Right lung (tissue), 5 donors: ENCODE measurements around the gene EEPD1. TPM values are rescaled to one million over a fixed set of nuclear protein-coding genes. Genes with fewer than 3 reads are reported as not detected.
"Not testable (repeated sequence)": the region's sequence is repeated elsewhere in the genome, so short reads cannot be mapped to it uniquely, and the experiment has no call there.

ENCODE experiments used
- DNase-seq, 2 donors: peaks; one replicate each; pipeline ENCODE4 v3.0.0-alpha.2; 2013
- polyA plus RNA-seq, 5 donors: library from polyadenylated mRNA; unstranded; fragments of 120-200 nt; gene quantifications; one replicate each; pipeline versions ENCODE4 v1.2.1 to v1.2.3, GENCODE V29; 2013; ENCODE audit warnings: inconsistent platforms in 1 of 5, low replicate concordance in 1 of 5; ENCODE audit not compliant: insufficient read length in 5 of 5, insufficient read depth in 1 of 5

The EEPD1 gene
- polyA plus RNA-seq, 5 donors: 13.8 to 19.5 (median 18.0) TPM

GRCh38 chr7:36317276-36317675 lies 164.2 kb downstream of the EEPD1 start:
- no peak for DNase-seq

GRCh38 chr7:36318116-36318515 lies 165.1 kb downstream of the EEPD1 start:
- no peak for DNase-seq

- not testable (repeated sequence) for DNase-seq
These were observed 168.2 kb downstream of the EEPD1 start for GRCh38 chr7:36321284-36321683.

- DNase-seq: no peak
These were observed 183.3 kb downstream of the EEPD1 start for GRCh38 chr7:36336390-36336789.

GRCh38 chr7:36338256-36338655 lies 185.2 kb downstream of the EEPD1 start:
- DNase-seq: no peak

- no peak for DNase-seq
These were observed 190.5 kb downstream of the EEPD1 start for GRCh38 chr7:36343548-36343947.

GRCh38 chr7:36344622-36345021 lies 191.6 kb downstream of the EEPD1 start:
- no peak for DNase-seq

- DNase-seq: no peak
These were observed 193.3 kb downstream of the EEPD1 start for GRCh38 chr7:36346260-36346831.

GRCh38 chr7:36348256-36348655 lies 195.2 kb downstream of the EEPD1 start:
- no peak for DNase-seq

- no peak for DNase-seq
These were observed 195.7 kb downstream of the EEPD1 start for GRCh38 chr7:36348771-36349170.

- DNase-seq: no peak
These were observed 196.6 kb downstream of the EEPD1 start for GRCh38 chr7:36349626-36350025.

Other genes starting within 250 kb of the EEPD1 start
- gene ANLN, start 236.6 kb downstream of the EEPD1 start, polyA plus RNA-seq: 10 to 100 TPM; 20.7 to 73.3 (median 40.8) TPM